GM18511 (cell line): ENCODE measurements around the gene OGDH.

Experiments used
- ATAC-seq: cut with Tn5 transposase; IDR thresholded peaks from one replicate; pipeline ENCODE4 v1.9.1; 2021; ENCODE audit warnings: mild to moderate bottlenecking, moderate library complexity; ENCODE audit not compliant: unreplicated experiment

The OGDH gene

GRCh38 chr7:44733708-44734481, 127.5 kb downstream of the OGDH start:
- ATAC-seq = no peak

GRCh38 chr7:44735403-44736165, 129.2 kb downstream of the OGDH start:
- peak; percentile 72 for ATAC-seq

- no peak for ATAC-seq
These were observed 130.5 kb downstream of the OGDH start for GRCh38 chr7:44736896-44737295.

GRCh38 chr7:44738051-44738723, 131.8 kb downstream of the OGDH start:
- ATAC-seq = no peak

- no peak for ATAC-seq
These were observed 132.6 kb downstream of the OGDH start for GRCh38 chr7:44738876-44739665.

DNA sequence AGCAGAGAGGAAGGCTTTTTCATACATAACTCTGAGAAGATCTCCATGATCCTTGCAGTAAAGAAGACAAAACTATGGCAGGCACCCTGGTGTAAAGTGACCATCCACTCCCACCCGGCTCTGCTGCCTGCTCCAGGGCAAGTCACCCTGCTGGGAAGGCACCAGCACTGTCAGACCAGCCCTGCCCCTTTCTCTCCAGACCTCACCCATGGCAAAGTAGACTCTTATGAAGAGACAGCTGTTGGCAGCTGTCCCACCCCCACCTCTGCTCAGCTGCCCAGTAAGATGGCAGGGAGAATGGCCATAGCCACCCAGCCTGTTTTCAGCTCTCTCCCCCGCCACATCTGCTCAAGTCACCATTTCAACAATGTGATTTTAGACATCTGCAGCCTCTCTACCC, 133.6 kb downstream of the OGDH start:
- ATAC-seq = no peak

DNA sequence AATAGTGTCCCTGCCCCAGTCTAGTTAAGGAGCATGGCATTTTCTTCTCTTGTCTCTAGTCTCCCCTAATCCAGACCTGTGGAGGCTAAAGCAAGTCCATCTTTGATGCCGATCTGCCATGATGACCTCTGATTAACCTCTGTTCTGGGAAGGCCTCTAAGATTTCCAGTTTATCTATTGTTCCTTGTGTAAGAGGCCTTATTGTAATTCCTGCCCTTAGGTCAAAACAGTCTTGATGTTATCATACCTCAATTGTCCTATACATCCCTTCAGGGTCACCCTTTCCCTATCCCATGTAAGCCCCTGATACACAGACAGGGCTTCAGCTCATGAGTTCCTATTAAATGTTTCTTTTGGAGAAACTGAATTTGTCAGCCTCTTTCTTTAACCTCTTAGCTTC, 137.3 kb downstream of the OGDH start:
- ATAC-seq = no peak

- ATAC-seq = peak; percentile 74
These were observed 141.9 kb downstream of the OGDH start, which contains the start of gene ZMIZ2 for GRCh38 chr7:44748045-44748947. Gene ZMIZ2 (plus strand): TSS chr7:44748847. CDS start chr7:44756250, 7,403 bp downstream.

DNA sequence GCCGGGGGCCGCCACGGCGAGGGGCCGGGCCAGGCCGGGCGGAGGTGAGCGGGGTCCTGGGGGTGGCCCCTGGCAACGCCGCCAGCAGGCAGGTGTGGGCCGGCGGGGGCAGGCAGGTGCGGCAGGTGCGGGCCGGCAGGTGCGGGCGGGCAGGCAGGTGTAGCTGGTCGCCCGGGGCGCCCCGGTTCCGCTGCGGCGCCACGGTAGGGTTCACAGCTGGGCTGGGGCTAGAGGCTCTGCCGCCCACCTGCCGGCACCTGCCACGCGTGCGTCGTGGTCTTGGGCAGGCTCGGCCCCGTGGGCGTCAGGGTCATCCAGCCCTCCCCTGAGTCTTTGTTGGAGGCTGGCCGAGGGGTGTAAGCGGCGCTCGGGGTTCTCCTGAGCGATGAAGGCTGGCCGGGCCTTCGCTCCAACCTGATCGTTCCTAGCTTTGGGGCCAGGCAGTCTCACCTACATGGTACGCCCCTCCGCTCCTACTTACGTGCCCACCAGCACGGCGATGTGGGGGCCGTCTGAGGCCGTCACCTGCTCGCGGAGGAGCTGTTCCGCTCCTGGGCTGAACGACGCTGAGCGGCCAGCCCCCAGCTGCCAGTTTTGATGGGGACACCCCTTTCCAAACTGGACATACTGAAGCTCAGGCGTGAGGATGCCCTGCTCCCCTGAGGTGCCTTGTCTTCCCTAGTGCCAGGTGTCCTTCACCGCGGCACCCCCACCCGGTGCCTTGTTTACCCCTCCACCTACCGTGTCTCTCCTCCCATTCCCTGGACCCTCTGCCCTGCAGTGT, 142.7 kb downstream of the OGDH start:
- ATAC-seq = peak; percentile 26

- ATAC-seq = no peak
These were observed 143.6 kb downstream of the OGDH start for GRCh38 chr7:44749992-44750391.

- ATAC-seq = no peak
These were observed 144.0 kb downstream of the OGDH start for GRCh38 chr7:44750424-44750823.

GRCh38 chr7:44750921-44751571, 144.6 kb downstream of the OGDH start:
- ATAC-seq = peak; percentile 64

DNA sequence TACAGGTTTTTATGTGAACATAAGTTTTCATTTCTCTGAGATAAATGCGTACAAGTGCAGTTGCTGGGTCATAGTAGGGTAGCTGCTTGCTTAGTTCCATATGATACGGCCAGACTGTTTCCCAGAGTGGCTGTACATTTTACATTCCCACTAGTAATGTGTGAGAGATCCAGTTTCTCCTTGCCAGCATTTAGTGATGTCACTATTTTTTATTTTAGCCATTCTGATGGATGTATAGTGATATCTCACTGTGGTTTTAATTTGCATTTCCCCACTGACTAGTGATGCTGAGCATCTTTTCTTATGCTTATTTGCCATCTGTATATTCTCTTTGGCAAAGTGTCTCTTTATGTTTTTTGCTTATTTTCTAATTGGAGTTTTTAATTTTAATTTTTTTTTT, 146.4 kb downstream of the OGDH start:
- ATAC-seq = no peak

- no peak for ATAC-seq
These were observed 148.6 kb downstream of the OGDH start for GRCh38 chr7:44754802-44755697.

DNA sequence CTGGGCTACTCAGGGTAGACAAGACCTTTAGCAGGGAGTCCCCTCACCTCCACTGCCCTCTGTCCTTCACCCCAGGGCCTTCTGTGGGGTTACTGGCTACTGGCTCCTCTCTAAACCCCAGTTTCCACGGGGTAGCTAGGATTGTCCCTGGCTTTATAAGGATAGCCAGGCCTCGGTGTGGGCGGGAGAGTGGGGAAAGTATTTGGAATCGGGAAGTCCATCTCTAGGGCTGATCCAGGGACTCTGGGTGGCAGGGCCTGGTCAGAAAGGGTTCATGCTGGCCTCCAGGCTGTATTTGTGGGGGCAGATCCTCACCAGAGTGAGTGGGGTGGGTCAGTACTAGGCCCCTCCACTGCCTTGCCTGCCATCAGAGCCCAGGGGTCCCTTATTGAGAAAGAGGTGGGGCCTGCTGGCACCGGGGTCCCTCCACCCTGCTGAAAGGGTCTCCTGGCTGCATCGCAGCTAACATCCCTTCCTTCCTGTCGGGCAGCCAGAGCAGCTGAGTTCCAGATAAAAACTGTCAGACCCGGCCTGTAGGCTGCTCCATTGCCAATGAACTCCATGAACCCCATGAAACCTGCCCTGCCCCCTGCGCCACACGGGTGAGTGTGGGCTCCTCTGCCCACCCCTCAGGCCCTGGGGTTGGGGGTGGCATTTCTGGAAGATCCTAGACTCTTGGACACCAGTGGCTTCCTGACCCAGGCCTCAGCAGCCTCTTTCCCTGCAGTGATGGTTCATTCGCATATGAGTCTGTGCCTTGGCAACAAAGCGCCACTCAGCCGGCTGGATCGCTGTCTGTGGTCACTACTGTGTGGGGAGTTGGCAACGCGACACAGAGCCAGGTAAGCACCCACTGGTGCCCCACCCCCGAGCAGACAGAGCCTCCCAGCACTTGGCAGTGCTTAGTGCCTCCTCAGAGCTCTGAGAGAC, 149.5 kb downstream of the OGDH start:
- no peak for ATAC-seq

- no peak for ATAC-seq
These were observed 150.5 kb downstream of the OGDH start for GRCh38 chr7:44756904-44757303.
